ENCODE results near the gene LIPA.

LIPA gene

GRCh38 chr10:89257581-89257980, 6.0 kb upstream of the LIPA start:
- no peak overlapping the region for H3K4ac ChIP-seq (ENCODE audit: low read depth in 1 of 2, low read length in 2 of 2)

GRCh38 chr10:89256962-89257361, 5.4 kb upstream of the LIPA start:
- Histone ChIP-seq H3K27me3 (ENCODE audit: control insufficient read depth in 1 of 2, insufficient read depth in 1 of 2, low read length in 2 of 2) (peaks cover 0 to 5% of the 10 kb centered on the region in 2 experiments), H3K4ac (ENCODE audit: low read depth in 1 of 2, low read length in 2 of 2) (no peak overlapping the region), H3K4me3 (ENCODE audit: insufficient read depth in 1 of 2, low read depth in 1 of 2, low read length in 2 of 2) (no peak overlapping the region), H3K79me1 (replicated peaks; ENCODE audit: low read length, poor library complexity, severe bottlenecking) (no peaks in the 10 kb centered on the region), H4K8ac (ENCODE audit: low read length) (no peak overlapping the region), H3K23ac (ENCODE audit: low read length in 2 of 2) (no peak overlapping the region), H4K91ac (ENCODE audit: low read length) (no peak overlapping the region), H2AK5ac (ENCODE audit: low read length, severe bottlenecking) (no peak overlapping the region), H2BK120ac (ENCODE audit: low read depth, low read length) (no peak overlapping the region), H3K4me1 (ENCODE audit: control insufficient read depth, insufficient read depth, low read depth, low read length) (peaks cover 1% of the 10 kb centered on the region), H2AFZ (ENCODE audit: low read depth, low read length) (no peak overlapping the region), H2BK12ac (ENCODE audit: low read length in 2 of 2) (no peak overlapping the region), H3K27ac (ENCODE audit: low read length, poor library complexity, severe bottlenecking) (no peak overlapping the region), H2BK5ac (ENCODE audit: low read depth, low read length, poor library complexity, severe bottlenecking) (no peak overlapping the region), H3K9me3 (ENCODE audit: control insufficient read depth, low read length) (no peaks in the 10 kb centered on the region), H3K36me3 (ENCODE audit: control insufficient read depth in 1 of 2, insufficient read depth in 2 of 2, low read depth in 1 of 2, low read length in 2 of 2) (no peaks in the 10 kb centered on the region), H2BK15ac (ENCODE audit: low read depth, poor library complexity, severe bottlenecking) (no peak overlapping the region), H3K18ac (ENCODE audit: low read depth in 1 of 2, low read length in 2 of 2) (no peak overlapping the region), H3K14ac (ENCODE audit: low read length in 2 of 2) (no peak overlapping the region), H3K4me2 (ENCODE audit: low read length, poor library complexity, severe bottlenecking) (no peak overlapping the region), H3K9ac (ENCODE audit: low read length) (no peak overlapping the region)
- WGBS, result 78% methylated on average over 1 of the region's 1 CpG
- no peak for DNase-seq

More at GRCh38 chr10:89257581-89257980, 6.0 kb upstream of the LIPA start:
- 76% methylated on average over 2 of the region's 2 CpGs for WGBS
- DNase-seq, result no peak
- Histone ChIP-seq H2BK120ac (ENCODE audit: low read depth, low read length) (no peak overlapping the region), H3K36me3 (ENCODE audit: control insufficient read depth in 1 of 2, insufficient read depth in 2 of 2, low read depth in 1 of 2, low read length in 2 of 2) (no peaks in the 10 kb centered on the region), H3K4me3 (ENCODE audit: insufficient read depth in 1 of 2, low read depth in 1 of 2, low read length in 2 of 2) (no peak overlapping the region), H3K23ac (ENCODE audit: low read length in 2 of 2) (no peak overlapping the region), H3K4me1 (ENCODE audit: control insufficient read depth, insufficient read depth, low read depth, low read length) (peaks cover 1% of the 10 kb centered on the region), H2BK5ac (ENCODE audit: low read depth, low read length, poor library complexity, severe bottlenecking) (no peak overlapping the region), H3K9ac (ENCODE audit: low read length) (no peak overlapping the region), H2AK5ac (ENCODE audit: low read length, severe bottlenecking) (no peak overlapping the region), H2BK15ac (ENCODE audit: low read depth, poor library complexity, severe bottlenecking) (no peak overlapping the region), H3K14ac (ENCODE audit: low read length in 2 of 2) (no peak overlapping the region), H4K91ac (ENCODE audit: low read length) (no peak overlapping the region), H3K27ac (ENCODE audit: low read length, poor library complexity, severe bottlenecking) (no peak overlapping the region), H4K8ac (ENCODE audit: low read length) (no peak overlapping the region), H3K9me3 (ENCODE audit: control insufficient read depth, low read length) (no peaks in the 10 kb centered on the region), H2AFZ (ENCODE audit: low read depth, low read length) (no peak overlapping the region), H3K27me3 (ENCODE audit: control insufficient read depth in 1 of 2, insufficient read depth in 1 of 2, low read length in 2 of 2) (peaks cover 0 to 5% of the 10 kb centered on the region in 2 experiments), H3K79me1 (replicated peaks; ENCODE audit: low read length, poor library complexity, severe bottlenecking) (no peaks in the 10 kb centered on the region), H3K18ac (ENCODE audit: low read depth in 1 of 2, low read length in 2 of 2) (no peak overlapping the region), H3K4me2 (ENCODE audit: low read length, poor library complexity, severe bottlenecking) (no peak overlapping the region), H2BK12ac (ENCODE audit: low read length in 2 of 2) (no peak overlapping the region)

GRCh38 chr10:89256340-89256739, 4.8 kb upstream of the LIPA start:
- WGBS, result 85% methylated on average over 3 of the region's 3 CpGs

GRCh38 chr10:89255793-89256192, 4.2 kb upstream of the LIPA start:
- Histone ChIP-seq H2BK120ac (ENCODE audit: low read depth, low read length) (no peak overlapping the region), H3K4me3 (ENCODE audit: insufficient read depth in 1 of 2, low read depth in 1 of 2, low read length in 2 of 2) (no peak overlapping the region), H3K14ac (ENCODE audit: low read length in 2 of 2) (no peak overlapping the region), H3K4ac (ENCODE audit: low read depth in 1 of 2, low read length in 2 of 2) (no peak overlapping the region), H2BK15ac (ENCODE audit: low read depth, poor library complexity, severe bottlenecking) (no peak overlapping the region), H2BK5ac (ENCODE audit: low read depth, low read length, poor library complexity, severe bottlenecking) (no peak overlapping the region), H3K79me1 (replicated peaks; ENCODE audit: low read length, poor library complexity, severe bottlenecking) (no peaks in the 10 kb centered on the region), H3K4me1 (ENCODE audit: control insufficient read depth, insufficient read depth, low read depth, low read length) (peaks cover 3% of the 10 kb centered on the region), H3K9ac (ENCODE audit: low read length) (no peak overlapping the region), H3K23ac (ENCODE audit: low read length in 2 of 2) (no peak overlapping the region), H2BK12ac (ENCODE audit: low read length in 2 of 2) (no peak overlapping the region), H3K27ac (ENCODE audit: low read length, poor library complexity, severe bottlenecking) (no peak overlapping the region), H4K8ac (ENCODE audit: low read length) (no peak overlapping the region), H3K9me3 (ENCODE audit: control insufficient read depth, low read length) (no peaks in the 10 kb centered on the region), H3K27me3 (ENCODE audit: control insufficient read depth in 1 of 2, insufficient read depth in 1 of 2, low read length in 2 of 2) (peaks cover 0 to 5% of the 10 kb centered on the region in 2 experiments), H3K18ac (ENCODE audit: low read depth in 1 of 2, low read length in 2 of 2) (no peak overlapping the region), H3K36me3 (ENCODE audit: control insufficient read depth in 1 of 2, insufficient read depth in 2 of 2, low read depth in 1 of 2, low read length in 2 of 2) (no peaks in the 10 kb centered on the region), H4K91ac (ENCODE audit: low read length) (no peak overlapping the region), H3K4me2 (ENCODE audit: low read length, poor library complexity, severe bottlenecking) (no peak overlapping the region), H2AFZ (ENCODE audit: low read depth, low read length) (no peak overlapping the region), H2AK5ac (ENCODE audit: low read length, severe bottlenecking) (no peak overlapping the region)
- DNase-seq, result no peak

More at GRCh38 chr10:89256340-89256739, 4.8 kb upstream of the LIPA start:
- no peaks in the 10 kb centered on the region for H3K9me3 ChIP-seq (ENCODE audit: control insufficient read depth, low read length)
- H3K27ac ChIP-seq (ENCODE audit: low read length, poor library complexity, severe bottlenecking), result no peak overlapping the region
- no peak overlapping the region for H3K23ac ChIP-seq (ENCODE audit: low read length in 2 of 2)
- H3K4me1 ChIP-seq (ENCODE audit: control insufficient read depth, insufficient read depth, low read depth, low read length), result peaks cover 1% of the 10 kb centered on the region
- H2BK5ac ChIP-seq (ENCODE audit: low read depth, low read length, poor library complexity, severe bottlenecking), result no peak overlapping the region
- H2BK15ac ChIP-seq (ENCODE audit: low read depth, poor library complexity, severe bottlenecking), result no peak overlapping the region
- H3K4me3 ChIP-seq (ENCODE audit: insufficient read depth in 1 of 2, low read depth in 1 of 2, low read length in 2 of 2), result no peak overlapping the region
- no peak overlapping the region for H3K18ac ChIP-seq (ENCODE audit: low read depth in 1 of 2, low read length in 2 of 2)
- DNase-seq, result no peak
- H2BK120ac ChIP-seq (ENCODE audit: low read depth, low read length), result no peak overlapping the region
- H3K9ac ChIP-seq (ENCODE audit: low read length), result no peak overlapping the region
- H3K4me2 ChIP-seq (ENCODE audit: low read length, poor library complexity, severe bottlenecking), result no peak overlapping the region
- H3K36me3 ChIP-seq (ENCODE audit: control insufficient read depth in 1 of 2, insufficient read depth in 2 of 2, low read depth in 1 of 2, low read length in 2 of 2), result no peaks in the 10 kb centered on the region
- H2BK12ac ChIP-seq (ENCODE audit: low read length in 2 of 2), result no peak overlapping the region
- no peaks in the 10 kb centered on the region for H3K79me1 ChIP-seq (replicated peaks; ENCODE audit: low read length, poor library complexity, severe bottlenecking)
- no peak overlapping the region for H2AK5ac ChIP-seq (ENCODE audit: low read length, severe bottlenecking)
- no peak overlapping the region for H3K4ac ChIP-seq (ENCODE audit: low read depth in 1 of 2, low read length in 2 of 2)
- no peak overlapping the region for H2AFZ ChIP-seq (ENCODE audit: low read depth, low read length)
- no peak overlapping the region for H4K91ac ChIP-seq (ENCODE audit: low read length)
- H3K27me3 ChIP-seq (ENCODE audit: control insufficient read depth in 1 of 2, insufficient read depth in 1 of 2, low read length in 2 of 2), result peaks cover 0 to 5% of the 10 kb centered on the region in 2 experiments
- no peak overlapping the region for H4K8ac ChIP-seq (ENCODE audit: low read length)
- H3K14ac ChIP-seq (ENCODE audit: low read length in 2 of 2), result no peak overlapping the region
